Gastroesophageal sphincter (tissue), 4 donors: ENCODE results near the gene HOXA11. TPM values are rescaled to one million over a fixed set of nuclear protein-coding genes. Genes with fewer than 3 reads are reported as not detected.

Experiments used
- ATAC-seq: fragments of 150-250 bp; one replicate; pipeline ENCODE4 v1.9.1; 2016; ENCODE audit warnings: mild to moderate bottlenecking, moderate library complexity
- H3K27ac ChIP-seq, 4 donors: fragments of 200-600 bp; sonication (generic) in 3 of 4; 1 replicate in 3 of 4; 2 replicates in 1 of 4; pipeline ENCODE4 v1.5.1; 2016 to 2019
- H3K27me3 ChIP-seq: fragments of 200-600 bp; sonication (generic); one replicate; pipeline ENCODE4 v1.5.1; 2019
- H3K36me3 ChIP-seq, 2 donors: fragments of 200-600 bp; sonication (generic); one replicate each; pipeline ENCODE4 v1.5.1; 2019; ENCODE audit warnings: control low read depth in 1 of 2
- H3K4me1 ChIP-seq, 3 donors: fragments of 200-600 bp; sonication (generic); 1 replicate in 2 of 3; 2 replicates in 1 of 3; pipeline ENCODE4 v1.5.1; 2016 to 2019; ENCODE audit warnings: control low read depth in 2 of 3
- H3K4me3 ChIP-seq, 2 donors: fragments of 200-600 bp; sonication (generic); one replicate each; pipeline ENCODE4 v1.5.1; 2019; ENCODE audit warnings: mild to moderate bottlenecking in 1 of 2, moderate library complexity in 1 of 2
- H3K9me3 ChIP-seq, 3 donors: fragments of 200-600 bp; sonication (generic); one replicate each; pipeline ENCODE4 v1.5.1; 2017 to 2019; ENCODE audit warnings: control low read depth in 2 of 3
- CTCF ChIP-seq, 4 experiments: fragments of 200-600 bp in 2 of 4; fragments of 450-650 bp in 2 of 4; sonication (generic) in 1 of 4; IDR thresholded peaks; one replicate each; pipeline ENCODE4 v1.5.1; 2017 to 2019; ENCODE audit warnings: antibody characterized with exemption in 4 of 4, mild to moderate bottlenecking in 2 of 4, moderate library complexity in 2 of 4
- EP300 ChIP-seq: sonication (generic); formaldehyde crosslinking; IDR thresholded peaks from one replicate; pipeline ENCODE4 v1.6.1; 2017; ENCODE audit warnings: antibody characterized with exemption, mild to moderate bottlenecking
- POLR2A ChIP-seq, 2 donors: fragments of 450-650 bp; IDR thresholded peaks; one replicate each; pipeline ENCODE4 v1.6.1; 2017; ENCODE audit warnings: antibody characterized with exemption in 2 of 2, mild to moderate bottlenecking in 2 of 2, moderate library complexity in 1 of 2
- POLR2AphosphoS5 ChIP-seq: sonication (generic); formaldehyde crosslinking; IDR thresholded peaks from one replicate; pipeline ENCODE4 v1.6.1; 2017; ENCODE audit warnings: antibody characterized with exemption
- WGBS, 2 donors: methylation state at CpG; one replicate each; pipeline ENCODE4 v1.1.5; 2018; ENCODE audit warnings: low coverage in 1 of 2; 5-methylcytosine and 5-hydroxymethylcytosine counted together
- total RNA-seq, 4 donors: library from RNA; depleted of rRNA; stranded (reverse); fragments of >200 nt; gene quantifications; one replicate each; pipeline ENCODE4 v1.1.0, GENCODE V29; 2016

HOXA11 gene
- total RNA-seq, 4 donors from 2014 or later = 0.12 TPM; not detected in 3

DNA sequence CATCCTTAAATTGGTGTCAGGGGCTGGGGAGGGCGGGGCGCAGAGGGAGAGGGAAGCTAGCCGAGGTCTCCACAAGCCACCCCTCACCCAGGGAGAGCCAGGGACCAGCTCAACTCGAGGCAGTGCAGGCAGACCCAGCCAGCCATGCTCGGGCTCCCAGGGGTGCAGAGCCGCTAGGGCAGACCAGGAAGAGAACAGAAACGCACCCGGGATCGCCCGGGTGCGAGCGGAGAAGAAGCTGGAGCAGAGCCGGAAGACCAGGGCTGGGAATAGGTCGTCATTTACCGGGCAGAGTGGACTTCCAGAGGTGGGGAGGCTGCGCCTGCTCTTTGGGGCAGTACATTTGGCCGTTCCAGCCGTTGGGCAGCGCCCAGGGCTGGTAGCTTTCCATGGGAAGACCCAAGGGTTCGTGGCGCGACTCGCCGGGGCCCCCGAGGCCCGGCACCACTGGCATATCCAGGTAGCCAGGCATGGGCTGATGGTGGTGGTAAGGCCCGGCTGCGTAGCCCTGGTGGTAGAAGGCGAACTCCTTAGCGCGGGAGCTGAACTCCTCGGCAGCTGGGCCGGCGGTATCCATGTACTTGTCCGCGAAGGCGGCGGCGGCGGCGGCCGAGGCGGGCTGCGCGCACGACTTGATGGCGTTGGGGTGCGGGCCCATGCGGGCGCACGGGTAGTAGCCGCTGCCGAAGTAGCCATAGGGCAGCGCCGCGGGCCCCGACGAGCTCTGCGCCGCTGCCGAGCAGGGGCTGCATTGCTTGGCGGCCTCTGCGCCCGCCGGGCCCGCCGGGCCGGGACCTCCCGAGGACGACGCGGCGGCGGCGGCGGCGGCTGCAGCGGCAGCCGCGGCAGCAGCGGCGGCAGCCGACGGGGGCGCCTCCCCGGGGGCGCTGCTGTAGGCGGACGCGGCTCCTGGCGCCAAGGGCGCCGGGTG lies 14.1 kb upstream of the HOXA11 start:
- TF ChIP-seq EP300 = no peak
- no peak for TF ChIP-seq CTCF (IDR thresholded peaks at IDR 0.05)
- TF ChIP-seq POLR2AphosphoS5 = no peak
- TF ChIP-seq POLR2A (IDR thresholded peaks at IDR 0.05) = no peak
- ATAC-seq = peak; percentile 11
- Histone ChIP-seq H3K9me3 (no peaks in the 10 kb centered on the region), H3K4me1 (peaks cover 0 to 51% (median 10%) of the 10 kb centered on the region in 3 donors), H3K27ac (no peak overlapping the region), H3K36me3 (no peaks in the 10 kb centered on the region), H3K27me3 (peaks cover 100% of the 10 kb centered on the region), H3K4me3 (peak overlapping the region in 1 of 2 donors; percentile 36)
- 4% methylated on average over 3 of the region's 93 CpGs; no CpG with 5 or more reads in 1 of the 2 donors for WGBS, 2 donors

GRCh38 chr7:27198138-27198841 lies 13.3 kb upstream of the HOXA11 start:
- Histone ChIP-seq H3K4me1 (peaks cover 0 to 53% (median 12%) of the 10 kb centered on the region in 3 donors), H3K4me3 (no peak overlapping the region), H3K9me3 (no peaks in the 10 kb centered on the region), H3K36me3 (no peaks in the 10 kb centered on the region), H3K27me3 (peaks cover 100% of the 10 kb centered on the region), H3K27ac (no peak overlapping the region)
- ATAC-seq = no peak
- TF ChIP-seq EP300 (no peak), CTCF (IDR thresholded peaks at IDR 0.05) (no peak), POLR2A (IDR thresholded peaks at IDR 0.05) (no peak), POLR2AphosphoS5 (no peak)
- WGBS, 2 donors = 6 to 14% methylated on average over 10 to 20 of the region's 29 CpGs

DNA sequence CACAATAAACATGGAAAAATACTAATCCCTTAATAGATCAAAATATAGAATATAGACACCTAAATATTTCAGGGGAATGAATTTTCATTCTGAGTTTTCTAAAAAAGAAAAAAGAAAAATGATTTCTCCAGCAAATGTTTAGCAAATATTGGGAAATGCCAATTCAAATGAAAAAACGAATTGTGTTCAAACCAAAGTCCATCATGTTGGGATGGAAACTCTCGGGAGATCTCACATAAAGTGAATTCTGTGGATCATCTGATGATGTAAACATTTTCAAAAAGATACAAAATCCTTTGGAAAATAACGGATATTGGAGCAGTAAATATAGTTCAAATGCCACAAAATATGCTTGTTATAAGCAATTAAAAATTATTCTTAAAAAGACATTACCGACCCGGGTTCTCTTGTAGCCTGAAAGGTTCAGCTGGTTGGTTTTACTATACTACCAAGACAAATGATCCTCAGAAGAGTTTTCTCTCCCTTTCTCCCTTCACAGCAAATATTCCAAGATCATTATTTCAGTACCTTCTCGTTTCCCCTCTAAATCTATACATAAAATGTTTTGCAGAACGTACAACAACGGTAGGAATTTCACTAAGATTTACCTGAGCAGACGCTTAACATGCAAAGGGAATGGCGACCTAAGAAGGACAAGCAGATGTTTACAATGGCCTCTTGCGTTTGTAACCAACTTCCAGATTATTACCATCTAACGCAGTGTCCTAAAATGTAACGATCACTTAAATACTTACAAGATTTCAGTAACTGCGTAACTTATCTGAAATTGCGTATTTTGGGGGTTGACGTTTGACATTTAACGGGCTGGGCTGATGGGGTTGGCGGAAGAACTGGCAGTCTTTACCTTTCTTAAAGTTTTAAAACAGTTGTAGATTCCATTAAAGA lies 12.4 kb upstream of the HOXA11 start:
- 18 to 27% methylated on average over 17 to 18 of the region's 18 CpGs for WGBS, 2 donors
- H3K27ac ChIP-seq = no peak overlapping the region
- H3K4me1 ChIP-seq = peaks cover 0 to 60% (median 17%) of the 10 kb centered on the region in 3 donors
- ATAC-seq = no peak
- no peak overlapping the region for H3K4me3 ChIP-seq
- peaks cover 100% of the 10 kb centered on the region for H3K27me3 ChIP-seq
- TF ChIP-seq POLR2AphosphoS5 (no peak), POLR2A (IDR thresholded peaks at IDR 0.05) (no peak), EP300 (no peak), CTCF (IDR thresholded peaks at IDR 0.05) (no peak)
- no peaks in the 10 kb centered on the region for H3K9me3 ChIP-seq
- no peaks in the 10 kb centered on the region for H3K36me3 ChIP-seq

GRCh38 chr7:27196287-27196767 lies 11.3 kb upstream of the HOXA11 start:
- no peak for TF ChIP-seq POLR2A (IDR thresholded peaks at IDR 0.05)
- TF ChIP-seq EP300 = no peak
- peak; percentile 8 for TF ChIP-seq POLR2AphosphoS5
- TF ChIP-seq CTCF (IDR thresholded peaks at IDR 0.05) = peak in 3 of 4 experiments; percentile 59 to 68 (median 66)
- Histone ChIP-seq H3K36me3 (no peaks in the 10 kb centered on the region), H3K27me3 (peaks cover 100% of the 10 kb centered on the region), H3K27ac (no peak overlapping the region), H3K4me3 (no peak overlapping the region), H3K4me1 (peaks cover 0 to 55% (median 23%) of the 10 kb centered on the region in 3 donors), H3K9me3 (no peaks in the 10 kb centered on the region)
- ATAC-seq = no peak
- WGBS, 2 donors = 1 to 9% methylated on average over 5 to 6 of the region's 6 CpGs
